GM18951 (cell line): ENCODE data around the gene FAM131C.
"Not testable (repeated sequence)": the region's sequence is repeated elsewhere in the genome, so short reads cannot be mapped to it uniquely, and the experiment has no call there.

Experiments
- POLR2A ChIP-seq: IDR thresholded peaks from 4 replicates; pipeline ENCODE4 v1.6.1; 2011; ENCODE audit warnings: mild to moderate bottlenecking; ENCODE audit not compliant: insufficient read length, insufficient read depth; ENCODE audit errors: extremely low read depth
- in situ Hi-C: fragments of 300-500 bp; cut with MboI; formaldehyde crosslinking; loops from one replicate; pipeline ENCODE4 v1.12.0; 2022; ENCODE audit warnings: low sequenced_read_pairs, mixed read lengths, inconsistent platforms; ENCODE audit not compliant: unreplicated experiment

The FAM131C gene

DNA sequence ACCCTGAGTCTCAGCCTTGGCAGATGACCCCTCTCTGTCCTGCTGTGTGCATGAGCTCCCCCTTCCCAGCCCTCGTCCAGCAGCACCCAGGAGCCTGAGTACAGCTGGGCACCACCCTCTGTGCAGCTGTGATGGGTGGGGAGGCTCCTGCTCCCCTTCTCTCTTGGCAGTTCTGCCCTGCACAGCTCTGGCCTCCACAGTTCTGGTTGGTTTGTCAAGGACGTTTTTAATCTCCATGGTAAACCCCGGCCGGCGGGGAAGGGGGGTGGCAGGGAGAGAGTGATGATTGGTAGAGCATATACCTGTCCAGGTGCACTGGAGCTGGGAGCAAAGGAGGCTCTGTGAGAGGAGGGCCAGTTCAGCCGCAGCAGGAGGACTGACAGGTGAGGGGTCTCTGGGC lies 51.8 kb downstream of the FAM131C start, which contains the start of gene CLCNKA:
Gene CLCNKA, plus strand, starts transcription at position 356 of the 400 bp plus-strand sequence. CDS start 584 bp downstream, outside the sequence.
- in situ Hi-C loops, result no loop called here
- TF ChIP-seq POLR2A, result no peak

DNA sequence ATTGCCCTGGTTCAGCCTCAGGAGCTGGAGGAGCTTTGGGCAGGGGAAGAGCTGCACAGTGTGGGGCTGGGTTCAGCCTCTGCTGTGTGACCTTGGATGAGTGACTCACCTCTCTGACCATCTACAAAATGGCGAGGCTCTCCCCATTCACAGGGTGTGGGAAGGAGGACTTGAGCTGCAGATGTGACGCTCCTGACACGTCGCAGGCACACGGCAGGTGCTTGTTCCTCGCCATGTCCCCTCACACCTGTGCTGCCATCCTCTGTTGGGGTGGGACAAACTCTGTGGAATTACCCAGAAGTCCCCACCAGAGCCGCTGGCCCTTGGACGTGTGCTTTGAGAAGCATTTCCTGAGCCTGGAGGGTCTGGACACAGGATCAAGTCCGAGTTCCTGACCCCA lies 52.6 kb downstream of the FAM131C start:
- in situ Hi-C loops, result not testable (repeated sequence)

DNA sequence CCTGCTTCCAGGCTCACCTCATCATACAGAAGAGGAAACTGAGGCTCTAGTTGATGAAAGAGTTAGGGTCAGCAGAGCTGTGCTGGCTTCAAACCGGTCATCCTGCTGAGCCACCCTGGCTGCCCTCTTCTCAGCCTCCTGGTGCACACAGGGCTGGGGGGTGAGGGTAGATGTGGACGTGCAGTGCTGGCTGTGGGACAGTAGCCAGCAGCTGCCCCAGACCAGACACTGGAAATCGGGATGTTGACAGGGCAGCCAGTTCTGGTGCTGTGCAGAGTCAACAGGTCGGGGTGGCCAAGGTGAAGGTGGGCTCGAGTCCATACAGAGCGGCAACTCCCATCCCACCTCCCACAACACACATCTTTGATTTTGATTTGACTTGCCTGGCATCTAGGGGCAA lies 53.1 kb downstream of the FAM131C start:
- TF ChIP-seq POLR2A, result no peak

DNA sequence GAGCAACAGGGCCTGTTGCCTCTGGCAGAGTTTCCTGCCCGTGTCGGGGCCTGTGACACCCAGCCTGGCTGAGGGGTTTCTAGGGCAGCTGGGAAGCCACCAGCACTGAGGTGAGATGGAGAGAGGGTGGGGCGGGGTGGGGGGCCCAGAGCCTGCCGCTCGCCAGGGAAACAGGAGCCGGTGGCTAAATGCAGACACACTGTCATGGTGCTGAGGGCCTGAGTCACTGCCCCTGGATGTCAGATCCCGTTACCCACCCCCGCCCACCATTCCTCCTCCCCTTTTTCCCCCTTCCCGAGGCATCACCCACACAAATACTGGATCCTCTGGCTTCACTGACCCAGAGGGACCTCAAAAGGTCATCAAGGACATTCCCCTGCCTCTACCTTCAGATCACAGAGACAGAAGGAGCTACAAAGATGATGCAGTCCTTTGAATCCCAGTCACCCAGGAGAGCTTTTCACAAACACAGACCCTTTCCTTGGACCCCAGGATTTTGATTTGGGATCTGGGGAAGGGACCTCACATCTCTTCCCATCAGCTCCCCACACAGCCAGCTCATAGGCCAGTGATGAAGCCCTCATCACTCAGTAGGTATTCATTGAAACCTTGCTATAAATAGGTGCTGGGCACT lies 53.7 kb downstream of the FAM131C start:
- in situ Hi-C loops, result no loop called here
- no peak for TF ChIP-seq POLR2A

More for the DNA sequence above, 53.1 kb downstream of the FAM131C start:
- in situ Hi-C loops, result no loop called here

DNA sequence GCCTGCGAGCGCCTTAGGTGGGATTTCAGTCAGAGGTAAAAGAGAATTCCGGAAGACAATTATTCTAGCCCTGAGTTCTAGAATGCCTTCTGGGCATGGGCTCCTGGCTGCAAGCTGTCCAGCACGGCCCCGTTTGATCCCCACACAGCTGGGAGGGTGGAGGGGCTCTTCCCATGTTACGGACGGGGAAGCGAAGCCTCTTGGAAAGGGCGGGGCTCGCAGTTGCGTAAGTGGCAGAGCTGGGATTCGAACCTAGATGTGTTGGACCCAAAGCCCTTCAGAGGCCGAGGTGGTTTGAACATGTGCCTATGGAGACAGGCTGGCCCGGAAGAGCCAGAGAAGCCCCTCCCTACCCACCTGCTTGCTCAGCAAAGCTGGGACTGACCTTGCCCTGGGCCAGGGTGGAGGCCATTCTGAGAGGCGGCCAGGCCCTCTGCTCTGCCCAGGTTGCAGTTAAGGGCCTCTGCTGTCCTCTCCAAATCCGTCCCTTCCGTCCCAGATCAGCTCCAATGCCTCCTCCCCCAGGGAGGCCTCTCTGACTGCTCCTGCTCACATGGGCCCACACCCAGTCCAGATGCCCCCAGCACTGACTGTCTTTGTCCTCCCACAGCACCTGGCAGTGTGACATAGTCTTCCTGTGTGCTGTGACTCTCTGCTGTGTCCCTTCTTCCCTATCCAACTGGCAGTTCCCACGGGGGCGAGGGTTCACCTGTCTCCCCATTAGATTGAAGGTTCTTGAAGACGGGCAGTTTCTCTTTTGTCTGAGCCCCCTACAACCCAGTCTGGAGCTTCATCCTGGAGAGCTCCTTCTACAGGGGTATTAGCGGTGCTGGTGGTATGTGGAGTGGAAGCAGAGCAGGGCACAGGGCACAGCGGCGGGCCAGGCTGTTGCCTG lies 54.5 kb downstream of the FAM131C start:
- in situ Hi-C loops, result no loop called here
- TF ChIP-seq POLR2A, result no peak

DNA sequence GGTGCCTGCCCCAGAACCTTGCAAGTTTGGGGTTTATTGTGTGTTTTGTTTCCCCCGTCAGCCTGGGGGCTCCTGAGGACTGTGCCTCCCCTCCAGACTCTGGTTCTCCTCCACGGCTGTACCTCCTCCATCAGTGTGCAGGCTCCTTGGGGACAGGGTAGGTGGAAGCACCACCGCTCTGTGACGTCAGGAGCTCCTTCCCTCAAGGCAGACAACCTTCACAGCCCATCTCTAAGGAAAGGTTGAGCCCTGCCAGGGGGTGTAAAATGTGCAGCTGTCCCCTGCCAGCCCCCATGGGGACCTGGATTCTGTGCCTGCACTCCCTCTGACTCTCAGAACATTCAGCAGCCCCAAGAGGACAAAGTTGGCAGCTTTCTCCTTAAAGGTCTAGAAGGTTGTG lies 55.1 kb downstream of the FAM131C start:
- in situ Hi-C loops, result no loop called here
- no peak for TF ChIP-seq POLR2A

- in situ Hi-C loops, result no loop called here
- no peak for TF ChIP-seq POLR2A
Observed at GRCh38 chr1:16017461-16018303, 55.8 kb downstream of the FAM131C start, which contains the start of gene HSPB7. Gene HSPB7, minus strand, starts transcription at chr1:16018043. Its CDS starts 80 bp downstream, at chr1:16017963.

DNA sequence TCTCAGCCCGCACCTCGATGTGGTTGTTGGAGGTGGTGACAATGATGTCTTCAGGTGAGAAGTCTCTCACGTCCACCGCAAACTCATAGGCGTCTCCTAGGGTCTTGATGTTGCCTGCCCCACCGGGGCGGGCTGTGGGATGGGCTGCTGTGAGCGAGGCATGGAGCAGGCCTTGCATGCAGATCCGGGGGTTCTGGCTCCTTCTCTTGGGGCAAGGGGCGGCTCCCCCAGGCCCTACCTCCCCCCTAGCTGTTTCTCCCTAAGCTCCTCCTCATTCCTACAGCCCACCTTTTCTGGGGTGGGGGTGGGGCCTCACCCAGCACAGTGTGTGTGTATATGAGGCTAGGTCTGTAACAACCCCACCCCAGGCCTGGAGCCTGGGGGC lies 56.4 kb downstream of the FAM131C start:
- TF ChIP-seq POLR2A, result no peak
- in situ Hi-C loops, result no loop called here

GRCh38 chr1:16015960-16016901 lies 57.2 kb downstream of the FAM131C start:
- TF ChIP-seq POLR2A, result no peak
- in situ Hi-C loops, result no loop called here

DNA sequence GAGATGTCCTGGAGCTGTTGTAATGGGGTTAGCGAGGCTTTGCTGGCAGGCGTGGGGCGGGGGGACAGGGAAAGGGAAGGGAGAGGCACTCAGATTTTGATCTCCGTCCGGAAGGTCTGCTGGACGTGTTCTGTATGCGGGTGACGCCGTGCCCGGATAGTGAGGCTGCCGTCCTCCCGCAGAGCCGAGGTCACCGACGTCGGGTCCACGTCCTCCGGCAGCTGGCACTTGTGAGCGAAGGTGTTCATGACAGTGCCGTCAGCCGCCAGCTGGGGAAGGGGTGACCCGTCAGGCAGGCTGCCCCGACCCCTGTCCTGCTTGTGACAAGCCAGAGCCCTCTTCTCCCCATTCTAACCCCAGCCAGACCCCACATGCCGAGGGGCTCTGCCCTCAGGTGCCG lies 58.0 kb downstream of the FAM131C start:
- in situ Hi-C loops, result no loop called here
- TF ChIP-seq POLR2A, result no peak

DNA sequence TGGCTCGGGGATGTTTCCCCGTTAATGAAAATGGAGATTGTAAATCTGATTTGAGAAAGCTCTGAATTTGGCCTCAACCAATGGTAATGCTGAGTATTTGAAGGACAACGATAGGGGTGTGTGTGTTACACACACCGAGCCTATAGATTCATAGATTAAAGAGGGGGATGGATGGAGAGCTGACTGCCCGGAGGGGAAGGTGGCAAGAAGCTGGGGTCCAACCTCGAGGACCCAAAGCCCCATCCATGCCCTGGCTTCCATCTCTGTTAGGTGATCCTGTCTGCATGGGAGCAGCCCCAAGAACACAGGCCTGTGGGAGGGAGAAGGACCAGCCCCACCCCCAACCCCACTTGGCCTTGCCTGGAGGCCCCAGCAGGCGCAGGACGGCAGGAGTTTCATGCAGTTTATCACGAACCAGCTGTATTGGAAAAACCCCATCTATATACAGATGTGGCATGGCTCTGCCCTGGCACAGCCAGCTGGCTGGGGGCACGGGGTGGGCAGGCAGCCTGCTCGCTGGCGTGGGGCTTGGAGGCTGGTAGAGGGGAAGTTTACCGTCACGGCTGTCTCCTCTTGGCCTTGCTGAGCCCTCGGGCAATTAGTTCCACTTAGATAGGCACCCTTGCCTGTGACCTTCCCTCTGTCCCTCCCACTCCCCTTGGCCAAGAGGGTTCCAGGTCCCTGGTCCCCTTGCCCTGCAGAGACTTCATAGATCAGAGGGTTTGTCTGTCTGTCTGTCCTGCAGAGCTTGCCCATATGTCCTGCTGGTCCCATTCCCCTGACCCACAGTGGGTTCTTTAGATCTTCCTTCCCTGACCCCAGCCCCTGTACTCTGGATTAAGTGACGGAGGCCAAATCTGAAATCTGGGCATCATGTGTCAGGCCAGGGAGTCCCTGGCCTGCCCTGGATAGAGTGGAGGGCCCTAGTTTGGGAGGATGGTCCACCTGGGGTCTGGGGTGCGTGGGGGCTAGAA lies 58.7 kb downstream of the FAM131C start:
- TF ChIP-seq POLR2A, result no peak
- in situ Hi-C loops, result no loop called here
